HG03196 (cell line): Measurements from ENCODE around the gene SIGLEC7.
"Not testable (repeated sequence)": the region's sequence is repeated elsewhere in the genome, so short reads cannot be mapped to it uniquely, and the experiment has no call there.

Experiments
- ATAC-seq: cut with Tn5 transposase; IDR thresholded peaks from one replicate; pipeline ENCODE4 v1.9.1; 2021; ENCODE audit not compliant: unreplicated experiment

Gene SIGLEC7

GRCh38 chr19:51166846-51167490, 24.9 kb downstream of the SIGLEC7 start:
- no peak for ATAC-seq

- no peak for ATAC-seq
These were observed 26.6 kb downstream of the SIGLEC7 start for GRCh38 chr19:51168564-51169282.

GRCh38 chr19:51169283-51169918, 27.3 kb downstream of the SIGLEC7 start:
- ATAC-seq, result not testable (repeated sequence)

- no peak for ATAC-seq
These were observed 30.1 kb downstream of the SIGLEC7 start for GRCh38 chr19:51172223-51172622.

- ATAC-seq, result no peak
These were observed 31.6 kb downstream of the SIGLEC7 start for GRCh38 chr19:51173681-51174080.

GRCh38 chr19:51179256-51179655, 37.2 kb downstream of the SIGLEC7 start:
- no peak for ATAC-seq

GRCh38 chr19:51181377-51181912, 39.3 kb downstream of the SIGLEC7 start:
- no peak for ATAC-seq

GRCh38 chr19:51181913-51182419, 39.9 kb downstream of the SIGLEC7 start:
- ATAC-seq, result no peak

- ATAC-seq, result no peak
These were observed 41.5 kb downstream of the SIGLEC7 start for GRCh38 chr19:51183629-51184028.

- ATAC-seq, result no peak
These were observed 43.2 kb downstream of the SIGLEC7 start for GRCh38 chr19:51185069-51185867.

GRCh38 chr19:51185868-51186215, 43.7 kb downstream of the SIGLEC7 start:
- ATAC-seq, result no peak

GRCh38 chr19:51186323-51186722, 44.2 kb downstream of the SIGLEC7 start:
- no peak for ATAC-seq

GRCh38 chr19:51187395-51188226, 45.5 kb downstream of the SIGLEC7 start:
- no peak for ATAC-seq

GRCh38 chr19:51188227-51188559, 46.1 kb downstream of the SIGLEC7 start:
- ATAC-seq, result no peak

- ATAC-seq, result no peak
These were observed 50.6 kb downstream of the SIGLEC7 start for GRCh38 chr19:51192689-51193088.

GRCh38 chr19:51194527-51195315, 52.6 kb downstream of the SIGLEC7 start:
- no peak for ATAC-seq

- ATAC-seq, result no peak
These were observed 53.1 kb downstream of the SIGLEC7 start for GRCh38 chr19:51195316-51195586.

- no peak for ATAC-seq
These were observed 53.5 kb downstream of the SIGLEC7 start for GRCh38 chr19:51195616-51196015.

- ATAC-seq, result no peak
These were observed 54.1 kb downstream of the SIGLEC7 start for GRCh38 chr19:51196181-51196580.

- no peak for ATAC-seq
These were observed 56.5 kb downstream of the SIGLEC7 start for GRCh38 chr19:51198641-51199040.
